CD4-positive, alpha-beta memory T cell (primary cell): Measurements from ENCODE around the gene CUL5. TPM values are rescaled to one million over a fixed set of nuclear protein-coding genes. Genes with fewer than 3 reads are reported as not detected.

Experiments
- CTCF ChIA-PET: fragments of 350-600 bp; sonication (Branson Sonifier 250); formaldehyde crosslinking; loops from one replicate; lab custom pipeline; 2021; ENCODE audit warnings: inconsistent platforms; ENCODE audit not compliant: partially characterized antibody; lab: Charles Lee
- POLR2A ChIA-PET: fragments of 350-600 bp; sonication (Branson Sonifier 250); formaldehyde crosslinking; loops from one replicate; lab custom pipeline; 2021; ENCODE audit not compliant: partially characterized antibody; lab: Charles Lee
- DNase-seq, 5 donors: peaks; one replicate each; pipeline versions ENCODE4 v3.0.0 to v3.0.0-alpha.2; 2020 to 2022; ENCODE audit warnings: mixed read lengths in 1 of 5
- H3K27ac ChIP-seq: one replicate; pipeline ENCODE4 v1.7.0; 2013; ENCODE audit warnings: low read depth, low read length
- H3K27me3 ChIP-seq: 2 replicates; pipeline ENCODE4 v1.7.0; 2013; ENCODE audit warnings: mild to moderate bottlenecking, low read length, moderate library complexity; ENCODE audit not compliant: insufficient read depth
- H3K36me3 ChIP-seq: 2 replicates; pipeline ENCODE4 v1.7.0; 2013; ENCODE audit warnings: mild to moderate bottlenecking, low read length, moderate library complexity; ENCODE audit not compliant: insufficient read depth
- H3K4me1 ChIP-seq: 2 replicates; pipeline ENCODE4 v1.7.0; 2013; ENCODE audit warnings: mild to moderate bottlenecking, low read length, moderate library complexity; ENCODE audit not compliant: insufficient read depth
- H3K4me3 ChIP-seq, 2 donors: one replicate each; pipeline ENCODE4 v1.7.0; 2013; ENCODE audit warnings: low read length in 2 of 2, mild to moderate bottlenecking in 1 of 2
- H3K9me3 ChIP-seq, 2 donors: one replicate each; pipeline ENCODE4 v1.7.0; 2013; ENCODE audit warnings: low read length in 2 of 2, control low read depth in 1 of 2; ENCODE audit not compliant: control insufficient read depth in 1 of 2
- H3K27ac Mint-ChIP-seq, 7 donors: one replicate each; pipeline ENCODE4 v1.8.0; 2020 to 2021; ENCODE audit warnings: mixed read lengths in 7 of 7, mild to moderate bottlenecking in 6 of 7, inconsistent platforms in 3 of 7, moderate library complexity in 3 of 7
- H3K27me3 Mint-ChIP-seq, 2 donors: one replicate each; pipeline ENCODE4 v1.8.0; 2020 to 2021; ENCODE audit warnings: mixed read lengths in 2 of 2
- H3K36me3 Mint-ChIP-seq, 2 donors: one replicate each; pipeline ENCODE4 v1.8.0; 2020 to 2021; ENCODE audit warnings: mixed read lengths in 2 of 2, inconsistent platforms in 1 of 2, mild to moderate bottlenecking in 1 of 2
- H3K4me1 Mint-ChIP-seq, 4 donors: one replicate each; pipeline ENCODE4 v1.8.0; 2020 to 2021; ENCODE audit warnings: mixed read lengths in 4 of 4, mild to moderate bottlenecking in 1 of 4
- H3K4me3 Mint-ChIP-seq, 8 donors: one replicate each; pipeline ENCODE4 v1.8.0; 2020 to 2021; ENCODE audit warnings: mixed read lengths in 8 of 8, mild to moderate bottlenecking in 7 of 8, moderate library complexity in 6 of 8, inconsistent platforms in 3 of 8
- H3K9me3 Mint-ChIP-seq, 8 donors: one replicate each; pipeline ENCODE4 v1.8.0; 2020 to 2021; ENCODE audit warnings: mixed read lengths in 8 of 8, mild to moderate bottlenecking in 5 of 8, inconsistent platforms in 3 of 8, moderate library complexity in 1 of 8
- intact Hi-C: fragments of 100-400 bp; cut with micrococcal nuclease; formaldehyde crosslinking; loops from one replicate; pipeline ENCODE4 v1.15.1; 2023
- polyA plus RNA-seq, 2 donors: library from polyadenylated mRNA; unstranded; fragments of 300-500 nt; fragmentation: Illumina TruSeq; gene quantifications; one replicate each; pipeline ENCODE4 v1.2.3, GENCODE V29; 2021
- total RNA-seq, 2 experiments: library from RNA; stranded (reverse); gene quantifications; one replicate each; pipeline ENCODE4 v1.2.3, GENCODE V29; 2021

Gene CUL5
- total and polyA plus RNA-seq, 4 experiments from 2014 or later: 27.4 to 38.9 (median 34.5) TPM

- peaks cover 0 to 7% (median 5%) of the 10 kb centered on the region in 4 donors for H3K4me1 Mint-ChIP-seq
- H3K27ac Mint-ChIP-seq: peak overlapping the region in 1 of 7 donors; percentile 39
- intact Hi-C loops: no loop called here
- Histone ChIP-seq H3K4me1 (peaks cover 6% of the 10 kb centered on the region), H3K27me3 (no peaks in the 10 kb centered on the region), H3K9me3 (no peaks in the 10 kb centered on the region), H3K36me3 (no peaks in the 10 kb centered on the region), H3K4me3 (no peak overlapping the region), H3K27ac (no peak overlapping the region)
- H3K9me3 Mint-ChIP-seq: no peaks in the 10 kb centered on the region
- peaks cover 0 to 1% of the 10 kb centered on the region in 2 donors for H3K27me3 Mint-ChIP-seq
- no peak overlapping the region for H3K4me3 Mint-ChIP-seq
- ChIA-PET CTCF (interaction anchor here (1.6 kb wide), 1 partner anchor 11 kb away, joined by 3 read pairs; no protein-coding TSS in a partner anchor), POLR2A (no interaction called here)
- H3K36me3 Mint-ChIP-seq: peaks cover 0 to 2% of the 10 kb centered on the region in 2 donors
- DNase-seq: no peak
These were observed 5.1 kb upstream of the CUL5 start for GRCh38 chr11:108003623-108004022.

DNA sequence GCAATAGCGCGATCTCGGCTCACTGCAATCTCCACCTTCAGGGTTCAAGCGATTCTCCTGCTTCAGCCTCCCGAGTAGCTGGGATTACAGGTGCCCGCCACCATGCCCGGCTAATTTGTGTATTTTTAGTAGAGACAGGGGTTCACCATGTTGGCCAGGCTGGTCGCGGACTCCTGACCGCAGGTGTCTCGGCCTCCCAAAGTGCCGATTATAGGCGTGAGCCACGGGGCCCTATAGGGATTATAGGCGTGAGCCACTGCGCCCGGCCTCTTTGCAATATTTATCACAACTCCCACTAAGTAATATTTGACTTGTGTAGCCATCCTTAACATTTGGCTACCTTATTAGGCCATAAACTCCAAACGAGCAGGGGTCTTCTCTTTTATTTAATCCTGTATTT is 879 bp upstream of the CUL5 start:
- H3K4me1 ChIP-seq: peaks cover 38% of the 10 kb centered on the region
- peaks cover 0 to 1% of the 10 kb centered on the region in 2 donors for H3K27me3 Mint-ChIP-seq
- H3K36me3 ChIP-seq: no peaks in the 10 kb centered on the region
- ChIA-PET CTCF (interaction anchor here (0.9 to 1.7 kb wide), 2 partner anchors 62 to 550 kb away, joined by 3 to 8 read pairs; partner anchors contain the start of gene CWF19L2), POLR2A (no interaction called here)
- no peak overlapping the region for H3K27ac ChIP-seq
- peaks cover 0 to 18% (median 14%) of the 10 kb centered on the region in 4 donors for H3K4me1 Mint-ChIP-seq
- H3K27me3 ChIP-seq: no peaks in the 10 kb centered on the region
- H3K9me3 Mint-ChIP-seq: no peaks in the 10 kb centered on the region
- H3K4me3 Mint-ChIP-seq: peak overlapping the region in 7 of 8 donors; percentile 28 to 100 (median 99)
- peaks cover 3 to 22% of the 10 kb centered on the region in 2 donors for H3K36me3 Mint-ChIP-seq
- H3K27ac Mint-ChIP-seq: peak overlapping the region in 5 of 7 donors; percentile 36 to 97 (median 73)
- H3K9me3 ChIP-seq: no peaks in the 10 kb centered on the region
- no peak overlapping the region for H3K4me3 ChIP-seq
- DNase-seq: no peak
- intact Hi-C loops: loop anchor here (1.0 to 5.0 kb wide), 6 partner anchors 113 to 657 kb away; partner anchors contain the start of genes ACAT1, ALKBH8, ATM and DDX10

GRCh38 chr11:108009497-108010370 is 1.0 kb downstream of the CUL5 start:
- peak overlapping the region; percentile 98 to 100 for H3K4me3 ChIP-seq
- CTCF ChIA-PET: interaction anchor here (0.8 to 2.1 kb wide), 14 partner anchors 9 to 725 kb away, joined by 3 to 15 read pairs (median 3); partner anchors contain the start of gene DDX10
- peak overlapping the region; percentile 94 to 100 (median 99) for H3K4me3 Mint-ChIP-seq

GRCh38 chr11:108012139-108012725 is 3.5 kb downstream of the CUL5 start:
- ChIA-PET CTCF (interaction anchor here (1.3 kb wide), 1 partner anchor 21 kb away, joined by 4 read pairs; no protein-coding TSS in a partner anchor), POLR2A (no interaction called here)
- intact Hi-C loops: no loop called here
- H3K4me3 Mint-ChIP-seq: no peak overlapping the region
- no peak overlapping the region for H3K27ac Mint-ChIP-seq
- Histone ChIP-seq H3K4me3 (no peak overlapping the region), H3K36me3 (no peaks in the 10 kb centered on the region), H3K9me3 (no peaks in the 10 kb centered on the region), H3K4me1 (peaks cover 70% of the 10 kb centered on the region), H3K27me3 (no peaks in the 10 kb centered on the region), H3K27ac (no peak overlapping the region)
- H3K4me1 Mint-ChIP-seq: peaks cover 24 to 38% (median 34%) of the 10 kb centered on the region in 4 donors
- no peaks in the 10 kb centered on the region for H3K9me3 Mint-ChIP-seq
- H3K27me3 Mint-ChIP-seq: no peaks in the 10 kb centered on the region
- peaks cover 11 to 33% of the 10 kb centered on the region in 2 donors for H3K36me3 Mint-ChIP-seq
- no peak for DNase-seq

More at GRCh38 chr11:108009497-108010370, 1.0 kb downstream of the CUL5 start:
- Histone ChIP-seq H3K4me1 (peaks cover 55% of the 10 kb centered on the region), H3K27ac (peak overlapping the region; percentile 96), H3K9me3 (no peaks in the 10 kb centered on the region), H3K27me3 (no peaks in the 10 kb centered on the region), H3K36me3 (no peaks in the 10 kb centered on the region)
- POLR2A ChIA-PET: interaction anchor here (0.8 to 1.7 kb wide), 12 partner anchors 8 to 655 kb away, joined by 3 to 10 read pairs (median 4); partner anchors contain the start of genes ACAT1, ATM, C11orf65 and DDX10
- H3K36me3 Mint-ChIP-seq: peaks cover 3 to 22% of the 10 kb centered on the region in 2 donors
- H3K27me3 Mint-ChIP-seq: no peaks in the 10 kb centered on the region
- no peak for DNase-seq
- intact Hi-C loops: loop anchor here (1.0 to 5.0 kb wide), 6 partner anchors 111 to 655 kb away; partner anchors contain the start of genes ACAT1, ATM, C11orf65 and DDX10
- H3K27ac Mint-ChIP-seq: peak overlapping the region; percentile 92 to 98 (median 97)
- peaks cover 0 to 18% (median 15%) of the 10 kb centered on the region in 4 donors for H3K4me1 Mint-ChIP-seq
- H3K9me3 Mint-ChIP-seq: no peaks in the 10 kb centered on the region

GRCh38 chr11:108016647-108017046 is 7.9 kb downstream of the CUL5 start:
- no peaks in the 10 kb centered on the region for H3K36me3 ChIP-seq
- H3K4me3 ChIP-seq: no peak overlapping the region
- DNase-seq: no peak
- H3K27me3 Mint-ChIP-seq: no peaks in the 10 kb centered on the region
- H3K9me3 Mint-ChIP-seq: no peaks in the 10 kb centered on the region
- peaks cover 34 to 60% (median 51%) of the 10 kb centered on the region in 4 donors for H3K4me1 Mint-ChIP-seq
- H3K4me3 Mint-ChIP-seq: no peak overlapping the region
- no peaks in the 10 kb centered on the region for H3K27me3 ChIP-seq
- CTCF ChIA-PET: interaction anchor here (0.6 to 1.2 kb wide), 3 partner anchors 10 to 65 kb away, joined by 3 read pairs; no protein-coding TSS in a partner anchor
- H3K27ac Mint-ChIP-seq: peak overlapping the region in 1 of 7 donors; percentile 45
- POLR2A ChIA-PET: no interaction called here
- intact Hi-C loops: no loop called here
- peaks cover 11 to 19% of the 10 kb centered on the region in 2 donors for H3K36me3 Mint-ChIP-seq
- H3K4me1 ChIP-seq: peaks cover 59% of the 10 kb centered on the region
- no peak overlapping the region for H3K27ac ChIP-seq
- no peaks in the 10 kb centered on the region for H3K9me3 ChIP-seq

DNA sequence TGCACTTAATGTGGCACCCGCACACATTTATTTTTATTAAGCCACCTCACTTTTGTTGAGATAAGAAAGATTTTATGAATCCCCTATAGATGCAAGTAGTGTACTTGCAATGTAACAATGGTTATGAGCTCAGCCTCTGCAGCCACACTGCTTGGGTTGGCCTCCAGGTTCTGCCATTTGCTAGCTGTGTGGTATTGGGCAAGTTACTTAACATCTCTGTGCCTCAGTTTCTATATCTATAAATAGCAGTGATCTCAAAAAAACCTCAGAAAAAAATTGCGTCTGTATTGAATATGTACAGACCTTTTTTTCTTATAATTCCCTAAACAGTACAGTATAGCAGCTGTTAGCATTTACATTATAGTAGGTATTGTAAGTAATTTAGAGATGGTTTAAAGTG is 10.0 kb downstream of the CUL5 start:
- intact Hi-C loops: no loop called here
- ChIA-PET POLR2A (interaction anchor here (1.4 kb wide), 1 partner anchor 10 kb away, joined by 5 read pairs; the partner anchor contains the start of gene CUL5), CTCF (interaction anchor here (1.5 kb wide), 1 partner anchor 10 kb away, joined by 5 read pairs; the partner anchor contains the start of gene CUL5)

More for the DNA sequence above, 10.0 kb downstream of the CUL5 start:
- peaks cover 42% of the 10 kb centered on the region for H3K4me1 ChIP-seq
- no peaks in the 10 kb centered on the region for H3K27me3 ChIP-seq
- H3K36me3 Mint-ChIP-seq: peaks cover 11 to 21% of the 10 kb centered on the region in 2 donors
- peaks cover 40 to 79% (median 64%) of the 10 kb centered on the region in 4 donors for H3K4me1 Mint-ChIP-seq
- H3K27ac ChIP-seq: no peak overlapping the region
- no peaks in the 10 kb centered on the region for H3K36me3 ChIP-seq
- no peaks in the 10 kb centered on the region for H3K27me3 Mint-ChIP-seq
- peak overlapping the region in 1 of 8 donors; percentile 5 for H3K4me3 Mint-ChIP-seq
- H3K9me3 Mint-ChIP-seq: no peaks in the 10 kb centered on the region
- H3K9me3 ChIP-seq: no peaks in the 10 kb centered on the region
- DNase-seq: no peak
- H3K4me3 ChIP-seq: no peak overlapping the region
- H3K27ac Mint-ChIP-seq: no peak overlapping the region
